Umbilical cord (tissue), 2 donors: ENCODE results near the gene RPS6KA2. TPM values are rescaled to one million over a fixed set of nuclear protein-coding genes. Genes with fewer than 3 reads are reported as not detected.
A peak's percentile ranks its signal among the peaks of the same experiment; 100 is the strongest.
"Not testable (repeated sequence)": the region's sequence is repeated elsewhere in the genome, so short reads cannot be mapped to it uniquely, and the experiment has no call there.

Source experiments
- DNase-seq: peaks from one replicate; pipeline ENCODE4 v3.0.0-alpha.2; 2015; ENCODE audit warnings: low spot score
- total RNA-seq: library from RNA; depleted of rRNA; stranded (reverse); fragments of >200 nt; gene quantifications from one replicate; pipeline ENCODE4 v1.2.3, GENCODE V29; 2014; ENCODE audit warnings: low replicate concordance; ENCODE audit not compliant: insufficient read depth

Gene RPS6KA2
- total RNA-seq, 1 donor from 2014 or later, result 10.1 TPM

- no peak for DNase-seq
These were observed 96.6 kb downstream of the RPS6KA2 start for GRCh38 chr6:166530211-166531095.

GRCh38 chr6:166529586-166529985, 97.5 kb downstream of the RPS6KA2 start:
- no peak for DNase-seq

- not testable (repeated sequence) for DNase-seq
These were observed 98.0 kb downstream of the RPS6KA2 start for GRCh38 chr6:166529058-166529457.

- DNase-seq, result no peak
These were observed 99.2 kb downstream of the RPS6KA2 start for GRCh38 chr6:166527849-166528248.

GRCh38 chr6:166526937-166527336, 100.1 kb downstream of the RPS6KA2 start:
- peak; percentile 8 for DNase-seq

GRCh38 chr6:166525567-166525966, 101.5 kb downstream of the RPS6KA2 start:
- no peak for DNase-seq

- peak; percentile 11 for DNase-seq
These were observed 103.1 kb downstream of the RPS6KA2 start for GRCh38 chr6:166523782-166524559.

GRCh38 chr6:166520905-166521834, 105.9 kb downstream of the RPS6KA2 start:
- DNase-seq, result no peak

- no peak for DNase-seq
These were observed 110.7 kb downstream of the RPS6KA2 start for GRCh38 chr6:166516251-166516884.

- DNase-seq, result peak; percentile 5
These were observed 111.8 kb downstream of the RPS6KA2 start for GRCh38 chr6:166515072-166515810.

GRCh38 chr6:166514196-166514595, 112.9 kb downstream of the RPS6KA2 start:
- no peak for DNase-seq

GRCh38 chr6:166512567-166512966, 114.5 kb downstream of the RPS6KA2 start:
- DNase-seq, result no peak

- DNase-seq, result no peak
These were observed 115.7 kb downstream of the RPS6KA2 start for GRCh38 chr6:166511316-166511715.

GRCh38 chr6:166509193-166509592, 117.9 kb downstream of the RPS6KA2 start:
- DNase-seq, result no peak

- DNase-seq, result no peak
These were observed 118.3 kb downstream of the RPS6KA2 start for GRCh38 chr6:166508726-166509125.

GRCh38 chr6:166507809-166508564, 119.1 kb downstream of the RPS6KA2 start:
- no peak for DNase-seq

GRCh38 chr6:166507380-166507779, 119.7 kb downstream of the RPS6KA2 start:
- DNase-seq, result no peak

GRCh38 chr6:166505133-166505905, 121.7 kb downstream of the RPS6KA2 start:
- no peak for DNase-seq

- no peak for DNase-seq
These were observed 123.0 kb downstream of the RPS6KA2 start for GRCh38 chr6:166504100-166504499.
